ENCODE measurements around the gene CDC42EP2. TPM values are rescaled to one million over a fixed set of nuclear protein-coding genes. Genes with fewer than 3 reads are reported as not detected.

CDC42EP2 gene
- total RNA-seq, 1 experiment from 2014 or later, result 19.1 TPM

- Histone ChIP-seq H3K9me3 (no peaks in the 10 kb centered on the region), H3K27me3 (no peaks in the 10 kb centered on the region), H3K4me3 (no peak overlapping the region), H3K36me3 (no peaks in the 10 kb centered on the region; the same call in none of the 2 replicates)
- DNase-seq, result no peak
Measured at GRCh38 chr11:65309006-65309405, 5.7 kb upstream of the CDC42EP2 start.

- no peak for DNase-seq
- peaks cover 1% of the 10 kb centered on the region for H3K36me3 ChIP-seq
- H3K9me3 ChIP-seq, result no peaks in the 10 kb centered on the region
- no peaks in the 10 kb centered on the region for H3K27me3 ChIP-seq
- H3K4me3 ChIP-seq, result no peak overlapping the region
Measured at GRCh38 chr11:65310215-65310614, 4.5 kb upstream of the CDC42EP2 start.

- DNase-seq, result peak; percentile 81
- Histone ChIP-seq H3K27me3 (no peaks in the 10 kb centered on the region), H3K9me3 (no peaks in the 10 kb centered on the region), H3K36me3 (peaks cover 6% of the 10 kb centered on the region), H3K4me3 (no peak overlapping the region)
Measured at GRCh38 chr11:65310736-65311135, 3.9 kb upstream of the CDC42EP2 start.

- DNase-seq, result peak; percentile 98
- Histone ChIP-seq H3K36me3 (peaks cover 11% of the 10 kb centered on the region), H3K9me3 (no peaks in the 10 kb centered on the region), H3K4me3 (no peak overlapping the region), H3K27me3 (no peaks in the 10 kb centered on the region)
Measured at GRCh38 chr11:65311170-65311678, 3.4 kb upstream of the CDC42EP2 start.

GRCh38 chr11:65315204-65315865, 669 bp downstream of the CDC42EP2 start:
- peak overlapping the region; percentile 96 for H3K4me3 ChIP-seq
- H3K27me3 ChIP-seq, result no peaks in the 10 kb centered on the region
- no peaks in the 10 kb centered on the region for H3K9me3 ChIP-seq
- H3K36me3 ChIP-seq, result peaks cover 25% of the 10 kb centered on the region
- peak; percentile 83 for DNase-seq

GRCh38 chr11:65315866-65316226, 1.2 kb downstream of the CDC42EP2 start:
- no peaks in the 10 kb centered on the region for H3K27me3 ChIP-seq
- no peak for DNase-seq
- peaks cover 30% of the 10 kb centered on the region for H3K36me3 ChIP-seq
- H3K9me3 ChIP-seq, result no peaks in the 10 kb centered on the region
- peak overlapping the region; percentile 96 for H3K4me3 ChIP-seq

GRCh38 chr11:65316227-65317024, 1.8 kb downstream of the CDC42EP2 start:
- DNase-seq, result peak; percentile 96
- peak overlapping the region; percentile 96 for H3K4me3 ChIP-seq
- H3K9me3 ChIP-seq, result no peaks in the 10 kb centered on the region
- H3K36me3 ChIP-seq, result peaks cover 36% of the 10 kb centered on the region
- H3K27me3 ChIP-seq, result no peaks in the 10 kb centered on the region

GRCh38 chr11:65317025-65317786, 2.5 kb downstream of the CDC42EP2 start:
- Histone ChIP-seq H3K36me3 (peaks cover 43% of the 10 kb centered on the region), H3K27me3 (no peaks in the 10 kb centered on the region), H3K9me3 (no peaks in the 10 kb centered on the region), H3K4me3 (peak overlapping the region; percentile 96)
- DNase-seq, result peak; percentile 92

GRCh38 chr11:65320386-65321075, 5.9 kb downstream of the CDC42EP2 start:
- H3K4me3 ChIP-seq, result no peak overlapping the region
- H3K27me3 ChIP-seq, result no peaks in the 10 kb centered on the region
- H3K36me3 ChIP-seq, result peaks cover 62% of the 10 kb centered on the region
- no peak for DNase-seq
- H3K9me3 ChIP-seq, result no peaks in the 10 kb centered on the region

- no peaks in the 10 kb centered on the region for H3K27me3 ChIP-seq
- no peak overlapping the region for H3K4me3 ChIP-seq
- peaks cover 57% of the 10 kb centered on the region for H3K36me3 ChIP-seq
- no peaks in the 10 kb centered on the region for H3K9me3 ChIP-seq
- DNase-seq, result no peak
Measured at GRCh38 chr11:65321076-65321475, 6.4 kb downstream of the CDC42EP2 start.

GRCh38 chr11:65321828-65322485, 7.3 kb downstream of the CDC42EP2 start:
- Histone ChIP-seq H3K9me3 (no peaks in the 10 kb centered on the region), H3K36me3 (peaks cover 55% of the 10 kb centered on the region), H3K4me3 (no peak overlapping the region), H3K27me3 (no peaks in the 10 kb centered on the region)
- no peak for DNase-seq

GRCh38 chr11:65323813-65324212, 9.1 kb downstream of the CDC42EP2 start:
- H3K36me3 ChIP-seq, result peaks cover 55% of the 10 kb centered on the region
- DNase-seq, result no peak
- H3K4me3 ChIP-seq, result no peak overlapping the region
- no peaks in the 10 kb centered on the region for H3K27me3 ChIP-seq
- no peaks in the 10 kb centered on the region for H3K9me3 ChIP-seq

- Histone ChIP-seq H3K27me3 (no peaks in the 10 kb centered on the region), H3K36me3 (peaks cover 41% of the 10 kb centered on the region), H3K9me3 (no peaks in the 10 kb centered on the region), H3K4me3 (no peak overlapping the region)
- no peak for DNase-seq
Measured at GRCh38 chr11:65325435-65325834, 10.8 kb downstream of the CDC42EP2 start.

- Histone ChIP-seq H3K27me3 (no peaks in the 10 kb centered on the region), H3K36me3 (peaks cover 25% of the 10 kb centered on the region), H3K4me3 (no peak overlapping the region), H3K9me3 (no peaks in the 10 kb centered on the region)
- DNase-seq, result no peak
Measured at GRCh38 chr11:65327021-65327420, 12.4 kb downstream of the CDC42EP2 start.

- Histone ChIP-seq H3K27me3 (no peaks in the 10 kb centered on the region), H3K36me3 (peaks cover 2% of the 10 kb centered on the region), H3K4me3 (no peak overlapping the region), H3K9me3 (no peaks in the 10 kb centered on the region)
- no peak for DNase-seq
Measured at GRCh38 chr11:65329478-65329877, 14.8 kb downstream of the CDC42EP2 start.

GRCh38 chr11:65329944-65330403, 15.3 kb downstream of the CDC42EP2 start:
- no peaks in the 10 kb centered on the region for H3K27me3 ChIP-seq
- no peaks in the 10 kb centered on the region for H3K9me3 ChIP-seq
- DNase-seq, result peak; percentile 72
- no peaks in the 10 kb centered on the region for H3K36me3 ChIP-seq
- no peak overlapping the region for H3K4me3 ChIP-seq
